Right atrium auricular region (tissue), 2 donors: ENCODE measurements around the gene PCDHB13. TPM values are rescaled to one million over a fixed set of nuclear protein-coding genes. Genes with fewer than 3 reads are reported as not detected.
"Not testable (repeated sequence)": the region's sequence is repeated elsewhere in the genome, so short reads cannot be mapped to it uniquely, and the experiment has no call there.

ENCODE experiments used
- DNase-seq: peaks from one replicate; pipeline ENCODE4 v3.0.0-alpha.2; 2019; ENCODE audit warnings: low spot score
- H3K27ac ChIP-seq, 2 donors: fragments of 200-600 bp; sonication (generic); 1 replicate in 1 of 2; 2 replicates in 1 of 2; pipeline ENCODE4 v1.5.1; 2016 to 2019
- H3K27me3 ChIP-seq, 2 donors: fragments of 200-600 bp; sonication (generic); one replicate each; pipeline versions ENCODE4 v1.5.1 to v1.6.0; 2017 to 2019
- H3K36me3 ChIP-seq: fragments of 200-600 bp; sonication (generic); one replicate; pipeline ENCODE4 v1.5.1; 2016
- H3K4me1 ChIP-seq, 2 donors: fragments of 200-600 bp; sonication (generic); one replicate each; pipeline versions ENCODE4 v1.5.1 to v1.6.0; 2017 to 2019
- H3K4me3 ChIP-seq, 2 donors: fragments of 200-600 bp; sonication (generic); 1 replicate in 1 of 2; 2 replicates in 1 of 2; pipeline ENCODE4 v1.5.1; 2017 to 2019; ENCODE audit warnings: mild to moderate bottlenecking in 1 of 2, moderate library complexity in 1 of 2
- H3K9me3 ChIP-seq, 2 donors: fragments of 200-600 bp; sonication (generic); one replicate each; pipeline ENCODE4 v1.5.1; 2019
- total RNA-seq, 2 donors: library from RNA; depleted of rRNA; stranded (reverse); fragments of >200 nt; gene quantifications; one replicate each; pipeline ENCODE4 v1.1.0, GENCODE V29; 2016
- TF ChIP-seq, protein P1 (sequence below), 2 donors: fragments of 200-600 bp; sonication (generic); IDR thresholded peaks; one replicate each; pipeline ENCODE4 v1.5.1; 2019; ENCODE audit warnings: antibody characterized with exemption in 2 of 2

Gene PCDHB13
- 1 to 10 TPM; 4.2 to 5.0 TPM for total RNA-seq

- H3K36me3 ChIP-seq, H3K27me3 ChIP-seq, H3K4me1 ChIP-seq, H3K27ac ChIP-seq: not testable (repeated sequence)
- Histone ChIP-seq H3K4me3 (peak within 1 kb of the TSS; percentile 1 to 37), H3K9me3 (peaks cover 6 to 86% of the 10 kb centered on the region in 2 donors)
- TF ChIP-seq, protein P1, sequence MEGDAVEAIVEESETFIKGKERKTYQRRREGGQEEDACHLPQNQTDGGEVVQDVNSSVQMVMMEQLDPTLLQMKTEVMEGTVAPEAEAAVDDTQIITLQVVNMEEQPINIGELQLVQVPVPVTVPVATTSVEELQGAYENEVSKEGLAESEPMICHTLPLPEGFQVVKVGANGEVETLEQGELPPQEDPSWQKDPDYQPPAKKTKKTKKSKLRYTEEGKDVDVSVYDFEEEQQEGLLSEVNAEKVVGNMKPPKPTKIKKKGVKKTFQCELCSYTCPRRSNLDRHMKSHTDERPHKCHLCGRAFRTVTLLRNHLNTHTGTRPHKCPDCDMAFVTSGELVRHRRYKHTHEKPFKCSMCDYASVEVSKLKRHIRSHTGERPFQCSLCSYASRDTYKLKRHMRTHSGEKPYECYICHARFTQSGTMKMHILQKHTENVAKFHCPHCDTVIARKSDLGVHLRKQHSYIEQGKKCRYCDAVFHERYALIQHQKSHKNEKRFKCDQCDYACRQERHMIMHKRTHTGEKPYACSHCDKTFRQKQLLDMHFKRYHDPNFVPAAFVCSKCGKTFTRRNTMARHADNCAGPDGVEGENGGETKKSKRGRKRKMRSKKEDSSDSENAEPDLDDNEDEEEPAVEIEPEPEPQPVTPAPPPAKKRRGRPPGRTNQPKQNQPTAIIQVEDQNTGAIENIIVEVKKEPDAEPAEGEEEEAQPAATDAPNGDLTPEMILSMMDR (IDR thresholded peaks at IDR 0.05), result peak in 1 of 2 donors; percentile 65
- DNase-seq, result peak; percentile 66
Observed at GRCh38 chr5:141213656-141214339, at the start of gene PCDHB13. Gene PCDHB13, plus strand, starts transcription at chr5:141213919. Its CDS starts 205 bp downstream, at chr5:141214124.

DNA sequence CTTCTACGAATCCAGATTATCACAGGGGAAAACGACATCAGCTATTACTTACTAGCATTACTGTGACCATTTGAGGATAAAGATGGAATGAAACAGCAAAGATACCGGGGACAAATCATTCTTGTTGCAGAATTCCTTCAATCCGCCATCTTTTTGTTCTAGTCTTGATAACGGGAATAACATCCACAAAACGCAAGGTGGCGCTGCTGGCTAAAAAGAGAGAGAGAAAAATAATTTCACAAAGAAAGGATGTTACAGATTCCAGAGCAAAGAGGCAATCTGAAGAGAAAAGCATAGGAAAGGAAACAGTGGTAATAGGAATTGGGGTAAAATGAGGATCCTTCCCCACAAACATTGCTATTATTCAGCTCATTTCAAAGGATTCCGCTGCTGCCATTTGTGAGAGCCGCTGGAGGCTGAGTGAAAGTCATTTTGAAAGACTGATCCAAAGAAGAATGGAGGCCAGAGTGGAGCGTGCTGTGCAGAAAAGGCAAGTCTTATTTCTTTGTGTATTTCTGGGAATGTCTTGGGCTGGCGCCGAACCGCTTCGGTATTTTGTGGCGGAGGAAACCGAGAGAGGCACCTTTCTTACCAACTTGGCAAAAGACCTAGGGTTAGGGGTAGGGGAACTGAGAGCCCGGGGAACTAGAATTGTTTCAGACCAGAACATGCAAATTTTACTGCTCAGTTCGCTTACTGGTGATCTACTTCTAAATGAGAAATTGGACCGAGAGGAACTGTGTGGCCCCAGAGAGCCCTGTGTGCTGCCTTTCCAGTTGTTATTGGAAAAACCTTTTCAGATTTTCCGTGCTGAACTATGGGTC is 41.1 kb upstream of the PCDHB13 start, which contains the start of gene PCDHB7:
Gene PCDHB7, plus strand, starts transcription at position 264 of the 824 bp plus-strand sequence. Its CDS starts 192 bp downstream, at position 456.
- DNase-seq, result no peak
- no peak within 1 kb of the TSS for H3K27ac ChIP-seq
- H3K4me3 ChIP-seq, result no peak within 1 kb of the TSS
- TF ChIP-seq, protein P1 (IDR thresholded peaks at IDR 0.05), result peak; percentile 17 to 50
- no peaks in the 10 kb centered on the region for H3K4me1 ChIP-seq
- H3K9me3 ChIP-seq, result peaks cover 10 to 50% of the 10 kb centered on the region in 2 donors
- peaks cover 5 to 6% of the 10 kb centered on the region in 2 donors for H3K27me3 ChIP-seq
- no peaks in the 10 kb centered on the region for H3K36me3 ChIP-seq

- DNase-seq, H3K27me3 ChIP-seq, H3K4me1 ChIP-seq, H3K4me3 ChIP-seq, H3K27ac ChIP-seq, H3K36me3 ChIP-seq: not testable (repeated sequence)
- H3K9me3 ChIP-seq, result peaks cover 10 to 60% of the 10 kb centered on the region in 2 donors
Observed at GRCh38 chr5:141174291-141175104, 39.2 kb upstream of the PCDHB13 start.

DNA sequence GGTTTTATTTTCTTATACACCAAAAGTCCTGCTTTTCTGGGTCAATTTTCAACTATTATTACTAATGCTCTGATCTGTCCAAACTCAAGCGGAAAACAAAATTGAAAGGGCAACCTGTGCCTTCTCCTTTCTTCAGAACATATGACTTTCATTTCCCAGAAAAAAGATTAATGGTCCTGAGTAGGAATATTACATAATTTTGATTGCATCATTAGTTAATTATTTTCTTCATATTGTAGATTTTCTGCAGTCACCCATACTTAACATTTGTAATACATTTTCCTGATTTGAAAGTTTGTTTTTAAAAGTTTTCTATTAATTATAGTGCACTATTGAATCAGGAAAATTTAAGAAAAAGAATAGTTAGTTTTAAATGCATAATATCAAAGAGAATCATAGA is 37.8 kb upstream of the PCDHB13 start:
- Histone ChIP-seq H3K27me3 (peaks cover 5 to 6% of the 10 kb centered on the region in 2 donors), H3K4me3 (no peak overlapping the region), H3K9me3 (peaks cover 10 to 57% of the 10 kb centered on the region in 2 donors), H3K4me1 (no peaks in the 10 kb centered on the region), H3K27ac (no peak overlapping the region), H3K36me3 (no peaks in the 10 kb centered on the region)
- DNase-seq, result no peak
- TF ChIP-seq, protein P1 (IDR thresholded peaks at IDR 0.05), result no peak

GRCh38 chr5:141177577-141178191 is 36.0 kb upstream of the PCDHB13 start, which contains the start of gene PCDHB8:
Gene PCDHB8, plus strand, starts transcription at chr5:141177790. Its CDS starts 245 bp downstream, at chr5:141178035.
- not testable (repeated sequence) for DNase-seq, H3K27ac ChIP-seq, H3K27me3 ChIP-seq, H3K4me1 ChIP-seq, H3K36me3 ChIP-seq
- Histone ChIP-seq H3K4me3 (peak within 1 kb of the TSS in 1 of 2 donors; percentile 4), H3K9me3 (peaks cover 10 to 57% of the 10 kb centered on the region in 2 donors)
- TF ChIP-seq, protein P1 (IDR thresholded peaks at IDR 0.05), result peak in 1 of 2 donors; percentile 48

- not testable (repeated sequence) for H3K4me3 ChIP-seq, H3K36me3 ChIP-seq, H3K27ac ChIP-seq, H3K4me1 ChIP-seq, DNase-seq, H3K27me3 ChIP-seq
- peaks cover 15 to 59% of the 10 kb centered on the region in 2 donors for H3K9me3 ChIP-seq
Observed at GRCh38 chr5:141179371-141179770, 34.3 kb upstream of the PCDHB13 start.

GRCh38 chr5:141179876-141180275 is 33.8 kb upstream of the PCDHB13 start:
- H3K36me3 ChIP-seq, H3K4me3 ChIP-seq, H3K27ac ChIP-seq, H3K27me3 ChIP-seq, H3K4me1 ChIP-seq, DNase-seq: not testable (repeated sequence)
- peaks cover 15 to 59% of the 10 kb centered on the region in 2 donors for H3K9me3 ChIP-seq
